ENCODE measurements around the gene ADRM1.

ADRM1 gene

GRCh38 chr20:62331347-62331746 lies 28.6 kb downstream of the ADRM1 start:
- WGBS (ENCODE audit: extremely low coverage, insufficient coverage, low lambda C conversion rate): no CpG with 5 or more reads among the region's 19 CpGs
- DNase-seq: no peak
- H3K23ac ChIP-seq (ENCODE audit: low read length): no peak overlapping the region

GRCh38 chr20:62332421-62332820 lies 29.6 kb downstream of the ADRM1 start:
- Histone ChIP-seq H3K27ac (ENCODE audit: low read depth, low read length) (no peak overlapping the region), H3K56ac (ENCODE audit: low read length) (no peak overlapping the region), H2BK15ac (replicated peaks; ENCODE audit: low read depth) (no peak overlapping the region), H2BK120ac (ENCODE audit: low read depth, low read length) (no peak overlapping the region), H3K4ac (ENCODE audit: low read depth, low read length) (no peak overlapping the region), H2BK5ac (ENCODE audit: low read length) (no peak overlapping the region), H3K79me2 (ENCODE audit: control insufficient read depth, insufficient read depth, low read length) (no peaks in the 10 kb centered on the region), H3K4me3 (ENCODE audit: low read length) (no peak overlapping the region), H3K18ac (ENCODE audit: low read length) (no peak overlapping the region), H3K36me3 (ENCODE audit: control insufficient read depth, insufficient read depth, low read length) (peaks cover 8% of the 10 kb centered on the region), H3K4me1 (ENCODE audit: control insufficient read depth, low read depth, low read length) (no peaks in the 10 kb centered on the region), H2AK5ac (ENCODE audit: low read length) (no peak overlapping the region), H4K8ac (ENCODE audit: low read depth, low read length) (no peak overlapping the region), H3K79me1 (ENCODE audit: low read length) (peaks cover 1% of the 10 kb centered on the region), H3K9ac (ENCODE audit: low read length) (no peak overlapping the region), H4K5ac (ENCODE audit: low read length) (no peak overlapping the region), H3K4me2 (ENCODE audit: low read length) (no peak overlapping the region), H3K27me3 (ENCODE audit: insufficient read depth, low read length, poor library complexity) (no peaks in the 10 kb centered on the region), H3K23ac (ENCODE audit: low read length) (no peak overlapping the region)
- WGBS (ENCODE audit: extremely low coverage, insufficient coverage, low lambda C conversion rate): no CpG with 5 or more reads among the region's 16 CpGs
- no peak for DNase-seq

More at GRCh38 chr20:62331347-62331746, 28.6 kb downstream of the ADRM1 start:
- Histone ChIP-seq H3K27me3 (ENCODE audit: insufficient read depth, low read length, poor library complexity) (no peaks in the 10 kb centered on the region), H3K36me3 (ENCODE audit: control insufficient read depth, insufficient read depth, low read length) (peaks cover 2% of the 10 kb centered on the region), H3K27ac (ENCODE audit: low read depth, low read length) (no peak overlapping the region), H4K8ac (ENCODE audit: low read depth, low read length) (no peak overlapping the region), H3K4me2 (ENCODE audit: low read length) (no peak overlapping the region), H3K18ac (ENCODE audit: low read length) (no peak overlapping the region), H3K79me2 (ENCODE audit: control insufficient read depth, insufficient read depth, low read length) (no peaks in the 10 kb centered on the region), H3K4me1 (ENCODE audit: control insufficient read depth, low read depth, low read length) (no peaks in the 10 kb centered on the region), H4K5ac (ENCODE audit: low read length) (no peak overlapping the region), H2BK120ac (ENCODE audit: low read depth, low read length) (no peak overlapping the region), H3K56ac (ENCODE audit: low read length) (no peak overlapping the region), H3K4ac (ENCODE audit: low read depth, low read length) (no peak overlapping the region), H2BK5ac (ENCODE audit: low read length) (no peak overlapping the region), H3K4me3 (ENCODE audit: low read length) (no peak overlapping the region), H2AK5ac (ENCODE audit: low read length) (no peak overlapping the region), H3K9ac (ENCODE audit: low read length) (no peak overlapping the region), H2BK15ac (replicated peaks; ENCODE audit: low read depth) (no peak overlapping the region), H3K79me1 (ENCODE audit: low read length) (no peaks in the 10 kb centered on the region)

- Histone ChIP-seq H3K79me1 (ENCODE audit: low read length) (peaks cover 1% of the 10 kb centered on the region), H3K4me2 (ENCODE audit: low read length) (no peak overlapping the region), H3K27ac (ENCODE audit: low read depth, low read length) (no peak overlapping the region), H3K18ac (ENCODE audit: low read length) (no peak overlapping the region), H3K4me3 (ENCODE audit: low read length) (no peak overlapping the region), H3K79me2 (ENCODE audit: control insufficient read depth, insufficient read depth, low read length) (no peaks in the 10 kb centered on the region), H2BK120ac (ENCODE audit: low read depth, low read length) (no peak overlapping the region), H2BK15ac (replicated peaks; ENCODE audit: low read depth) (no peak overlapping the region), H3K4me1 (ENCODE audit: control insufficient read depth, low read depth, low read length) (no peaks in the 10 kb centered on the region), H3K4ac (ENCODE audit: low read depth, low read length) (no peak overlapping the region), H3K56ac (ENCODE audit: low read length) (no peak overlapping the region), H3K9ac (ENCODE audit: low read length) (no peak overlapping the region), H3K27me3 (ENCODE audit: insufficient read depth, low read length, poor library complexity) (no peaks in the 10 kb centered on the region), H4K5ac (ENCODE audit: low read length) (no peak overlapping the region), H4K8ac (ENCODE audit: low read depth, low read length) (no peak overlapping the region), H3K23ac (ENCODE audit: low read length) (no peak overlapping the region), H3K36me3 (ENCODE audit: control insufficient read depth, insufficient read depth, low read length) (peaks cover 8% of the 10 kb centered on the region), H2BK5ac (ENCODE audit: low read length) (no peak overlapping the region), H2AK5ac (ENCODE audit: low read length) (no peak overlapping the region)
- DNase-seq: no peak
- no CpG with 5 or more reads among the region's 34 CpGs for WGBS (ENCODE audit: extremely low coverage, insufficient coverage, low lambda C conversion rate)
These were observed 30.4 kb downstream of the ADRM1 start for GRCh38 chr20:62332989-62333819.

GRCh38 chr20:62333820-62334595 lies 31.2 kb downstream of the ADRM1 start:
- no peak overlapping the region for H3K4ac ChIP-seq (ENCODE audit: low read depth, low read length)
- no CpG with 5 or more reads among the region's 37 CpGs for WGBS (ENCODE audit: extremely low coverage, insufficient coverage, low lambda C conversion rate)
- no peak overlapping the region for H3K4me3 ChIP-seq (ENCODE audit: low read length)
- no peak overlapping the region for H3K18ac ChIP-seq (ENCODE audit: low read length)
- H3K23ac ChIP-seq (ENCODE audit: low read length): no peak overlapping the region
- H4K5ac ChIP-seq (ENCODE audit: low read length): no peak overlapping the region
- H3K9ac ChIP-seq (ENCODE audit: low read length): no peak overlapping the region
- no peaks in the 10 kb centered on the region for H3K4me1 ChIP-seq (ENCODE audit: control insufficient read depth, low read depth, low read length)
- H4K8ac ChIP-seq (ENCODE audit: low read depth, low read length): no peak overlapping the region
- H3K27me3 ChIP-seq (ENCODE audit: insufficient read depth, low read length, poor library complexity): no peaks in the 10 kb centered on the region
- H2AK5ac ChIP-seq (ENCODE audit: low read length): no peak overlapping the region
- no peaks in the 10 kb centered on the region for H3K79me2 ChIP-seq (ENCODE audit: control insufficient read depth, insufficient read depth, low read length)
- DNase-seq: no peak
- H3K79me1 ChIP-seq (ENCODE audit: low read length): peaks cover 1% of the 10 kb centered on the region
- no peak overlapping the region for H2BK15ac ChIP-seq (replicated peaks; ENCODE audit: low read depth)
- H3K27ac ChIP-seq (ENCODE audit: low read depth, low read length): no peak overlapping the region
- H3K4me2 ChIP-seq (ENCODE audit: low read length): no peak overlapping the region
- no peak overlapping the region for H2BK120ac ChIP-seq (ENCODE audit: low read depth, low read length)
- H3K36me3 ChIP-seq (ENCODE audit: control insufficient read depth, insufficient read depth, low read length): peaks cover 8% of the 10 kb centered on the region
- no peak overlapping the region for H3K56ac ChIP-seq (ENCODE audit: low read length)
- H2BK5ac ChIP-seq (ENCODE audit: low read length): no peak overlapping the region

- Histone ChIP-seq H2BK5ac (ENCODE audit: low read length) (no peak overlapping the region), H3K79me2 (ENCODE audit: control insufficient read depth, insufficient read depth, low read length) (no peaks in the 10 kb centered on the region), H3K9ac (ENCODE audit: low read length) (no peak overlapping the region), H3K4me3 (ENCODE audit: low read length) (no peak overlapping the region), H3K18ac (ENCODE audit: low read length) (no peak overlapping the region), H3K4me2 (ENCODE audit: low read length) (no peak overlapping the region), H2AK5ac (ENCODE audit: low read length) (no peak overlapping the region), H3K27ac (ENCODE audit: low read depth, low read length) (no peak overlapping the region), H4K5ac (ENCODE audit: low read length) (no peak overlapping the region), H3K79me1 (ENCODE audit: low read length) (peaks cover 1% of the 10 kb centered on the region), H2BK120ac (ENCODE audit: low read depth, low read length) (no peak overlapping the region), H3K27me3 (ENCODE audit: insufficient read depth, low read length, poor library complexity) (no peaks in the 10 kb centered on the region), H3K56ac (ENCODE audit: low read length) (no peak overlapping the region), H2BK15ac (replicated peaks; ENCODE audit: low read depth) (no peak overlapping the region), H3K4ac (ENCODE audit: low read depth, low read length) (no peak overlapping the region), H4K8ac (ENCODE audit: low read depth, low read length) (no peak overlapping the region), H3K36me3 (ENCODE audit: control insufficient read depth, insufficient read depth, low read length) (peaks cover 8% of the 10 kb centered on the region), H3K23ac (ENCODE audit: low read length) (no peak overlapping the region), H3K4me1 (ENCODE audit: control insufficient read depth, low read depth, low read length) (no peaks in the 10 kb centered on the region)
- DNase-seq: no peak
- no CpG with 5 or more reads among the region's 13 CpGs for WGBS (ENCODE audit: extremely low coverage, insufficient coverage, low lambda C conversion rate)
These were observed 32.1 kb downstream of the ADRM1 start for GRCh38 chr20:62334881-62335280.
